HT-29 (cell line): Measurements from ENCODE around the gene UBAC2. TPM values are rescaled to one million over a fixed set of nuclear protein-coding genes. Genes with fewer than 3 reads are reported as not detected.

ENCODE experiments used
- DNase-seq: peaks from one replicate; pipeline ENCODE4 v3.0.0-alpha.2; 2015; ENCODE audit warnings: low spot score
- total RNA-seq: library from RNA; depleted of rRNA; stranded (reverse); fragments of >200 nt; shearing (Covaris generic); gene quantifications from 2 replicates; pipeline ENCODE4 v1.2.3, GENCODE V29; 2014

The UBAC2 gene
- total RNA-seq, 1 experiment from 2014 or later = 73.4 TPM

DNA sequence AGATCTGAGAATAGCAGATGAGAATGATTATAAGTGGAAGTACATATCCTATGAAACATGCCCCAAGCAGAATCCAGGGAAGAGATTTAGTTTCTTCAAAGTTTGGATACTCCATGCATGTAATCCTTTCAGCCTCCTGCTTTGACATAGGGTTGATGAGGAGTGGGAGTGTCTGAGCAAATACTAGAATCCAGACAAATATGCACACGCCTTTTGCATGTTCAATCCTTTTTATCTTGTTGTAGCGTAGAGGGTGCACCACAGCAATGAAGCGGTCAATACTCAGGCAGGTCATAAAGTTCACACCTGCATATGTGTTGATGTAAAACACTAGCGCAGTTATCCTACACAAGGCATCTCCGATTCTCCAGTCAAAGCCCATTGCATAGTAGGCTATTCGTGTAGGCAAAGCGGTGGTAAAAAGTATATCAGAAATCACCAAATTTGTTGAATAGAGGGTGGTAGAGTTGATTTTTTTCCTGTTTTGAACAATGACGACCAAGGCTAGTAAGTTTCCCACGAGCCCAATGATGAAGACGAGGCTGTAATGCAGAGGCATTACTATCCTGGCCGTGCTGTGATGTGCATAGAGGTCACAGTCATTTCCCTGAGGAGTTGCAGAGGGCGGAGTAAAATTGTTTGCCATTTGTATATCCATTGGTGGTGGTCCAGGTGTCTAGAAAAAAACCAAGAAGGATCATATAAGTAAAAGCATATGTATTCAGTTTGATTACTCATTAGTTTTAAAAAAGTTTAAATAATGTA lies 95.0 kb downstream of the UBAC2 start:
- DNase-seq = no peak

DNA sequence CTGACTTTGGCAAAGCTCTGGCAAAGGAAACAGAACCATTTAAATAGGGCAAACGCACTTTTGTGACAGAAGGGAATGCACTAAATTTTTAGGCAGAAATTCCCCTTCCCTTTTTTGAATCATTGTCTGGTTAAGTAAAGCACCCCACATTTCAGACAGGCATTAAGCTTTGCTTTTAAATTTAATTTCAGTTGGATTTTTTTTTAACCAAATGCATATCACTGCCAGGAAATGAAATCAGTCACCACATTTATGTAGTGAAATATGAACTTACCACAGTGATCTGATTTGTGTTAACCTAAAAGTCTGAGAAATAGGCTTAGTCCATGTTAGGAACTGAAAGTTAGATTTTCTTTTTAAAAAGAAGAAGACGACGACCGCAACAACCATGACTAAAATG lies 95.7 kb downstream of the UBAC2 start:
- DNase-seq = no peak

DNA sequence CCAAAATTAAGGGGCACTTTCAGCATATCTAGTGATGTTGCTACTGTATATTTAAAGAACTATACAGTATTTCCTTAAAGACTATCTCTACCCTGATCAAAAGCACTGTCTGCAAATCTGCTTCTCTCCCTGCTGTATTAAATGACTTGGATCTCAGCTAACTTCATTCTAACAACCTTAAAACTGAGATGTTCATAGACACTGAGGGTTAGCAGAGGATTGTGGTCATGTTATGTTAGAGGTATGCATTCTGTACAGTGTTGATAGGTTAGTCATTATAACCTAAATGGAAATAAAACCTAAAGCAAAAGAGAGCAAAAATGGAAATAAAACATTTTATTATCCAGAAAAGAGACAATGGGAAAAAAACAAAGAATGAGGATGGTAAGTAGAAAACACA lies 96.7 kb downstream of the UBAC2 start:
- no peak for DNase-seq

DNA sequence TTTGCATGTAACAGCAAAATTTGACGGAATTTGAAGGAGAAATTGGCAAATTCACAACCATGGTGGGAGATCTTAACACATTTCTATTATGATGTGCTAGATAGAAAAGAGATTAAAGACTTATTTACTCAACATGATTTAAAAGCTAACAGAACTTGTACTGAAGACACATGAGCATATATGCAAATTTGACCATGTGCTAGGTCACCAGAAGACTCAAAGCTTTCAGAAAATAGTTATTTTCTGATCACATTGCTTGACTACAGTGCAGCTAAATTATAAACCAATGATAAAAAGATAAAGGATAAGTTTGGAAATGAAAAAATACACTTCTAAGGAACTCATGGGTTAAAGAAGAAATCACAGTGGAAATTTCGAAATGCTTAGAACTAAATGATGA lies 97.4 kb downstream of the UBAC2 start:
- DNase-seq = no peak

DNA sequence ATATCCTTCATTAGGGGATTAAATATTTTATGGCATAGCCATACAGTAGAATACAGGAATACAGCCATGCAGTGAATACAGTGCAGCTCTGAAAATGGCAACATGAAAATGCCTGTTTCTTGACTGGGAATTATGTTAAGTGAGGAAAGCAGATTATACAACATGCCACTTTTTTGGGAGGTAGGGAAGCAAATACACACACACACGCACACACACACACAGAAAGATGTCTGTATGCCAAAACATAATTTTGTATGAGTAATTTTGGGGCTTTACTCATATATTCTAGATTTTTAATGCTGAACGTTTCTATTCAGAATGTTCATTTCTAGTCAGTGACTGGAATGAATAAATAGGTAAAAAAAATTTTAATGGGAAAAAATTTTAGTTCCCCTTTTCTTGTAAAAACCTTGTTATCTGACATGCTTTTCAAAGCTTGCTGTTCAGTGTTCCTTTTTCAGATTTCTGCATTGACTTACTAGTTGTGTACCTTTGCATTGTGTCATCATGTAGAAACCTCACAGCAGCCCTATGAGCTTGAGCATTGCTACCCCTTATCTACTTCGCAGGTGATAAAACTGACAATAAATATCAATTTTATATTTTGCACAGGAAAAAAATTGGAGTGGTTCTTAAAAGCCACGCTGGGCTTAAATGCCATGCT lies 98.7 kb downstream of the UBAC2 start:
- DNase-seq = no peak

DNA sequence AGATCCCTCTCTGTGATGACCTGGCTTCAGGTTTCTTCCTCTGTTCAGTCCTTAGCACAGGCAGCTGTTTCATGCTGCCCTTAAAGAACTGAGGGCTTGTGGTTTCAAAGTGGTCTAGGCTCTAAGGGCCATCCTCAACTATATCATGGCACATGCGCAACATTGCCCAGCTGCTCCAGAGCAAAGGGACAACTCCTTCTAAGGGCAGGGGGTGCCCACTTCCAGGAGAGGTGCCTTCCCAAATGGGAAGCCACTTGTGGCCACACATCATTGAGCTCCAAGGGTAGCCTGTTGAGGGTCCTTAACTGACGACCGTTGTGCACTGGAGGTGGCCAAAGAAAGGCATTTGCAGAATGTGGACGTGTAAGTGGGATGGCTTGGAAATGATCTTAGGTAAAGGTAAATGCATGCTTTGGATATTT lies 99.3 kb downstream of the UBAC2 start:
- no peak for DNase-seq

DNA sequence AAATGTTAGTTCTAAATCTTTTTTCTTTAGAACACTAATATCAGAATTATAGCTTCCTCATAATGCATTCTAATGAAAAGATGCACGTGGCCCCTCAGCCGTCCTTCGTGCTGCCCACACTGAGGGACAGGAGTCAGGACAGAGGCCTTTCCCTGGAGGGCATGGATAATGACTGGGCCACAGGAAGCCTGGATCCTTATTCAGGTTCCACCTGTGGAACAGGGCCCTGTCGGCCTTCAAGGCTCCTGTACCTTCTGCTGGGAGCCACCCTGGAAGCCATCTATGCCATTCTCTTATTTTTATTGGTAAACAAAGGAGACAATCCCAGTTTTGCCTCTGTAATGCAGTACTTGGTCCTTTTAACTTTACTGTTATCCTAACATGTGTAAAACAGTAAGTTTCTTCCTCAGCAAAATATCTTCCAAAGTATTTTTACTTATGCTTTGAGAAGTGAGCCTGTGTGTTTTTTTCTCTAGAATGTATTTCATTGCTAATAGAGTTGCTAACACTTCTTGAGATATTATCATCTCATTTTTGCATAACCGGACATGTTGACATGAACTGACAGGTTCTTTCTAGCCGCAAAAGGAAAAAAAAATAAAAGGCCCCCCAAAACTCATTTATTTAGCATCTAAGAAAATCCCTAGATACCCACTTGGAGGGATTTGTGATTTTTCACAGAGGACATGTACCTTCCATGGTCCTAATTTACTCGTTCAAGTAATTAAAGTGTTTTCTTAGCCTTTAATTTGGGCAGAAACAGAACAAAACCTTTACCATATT lies 100.6 kb downstream of the UBAC2 start:
- DNase-seq = no peak

DNA sequence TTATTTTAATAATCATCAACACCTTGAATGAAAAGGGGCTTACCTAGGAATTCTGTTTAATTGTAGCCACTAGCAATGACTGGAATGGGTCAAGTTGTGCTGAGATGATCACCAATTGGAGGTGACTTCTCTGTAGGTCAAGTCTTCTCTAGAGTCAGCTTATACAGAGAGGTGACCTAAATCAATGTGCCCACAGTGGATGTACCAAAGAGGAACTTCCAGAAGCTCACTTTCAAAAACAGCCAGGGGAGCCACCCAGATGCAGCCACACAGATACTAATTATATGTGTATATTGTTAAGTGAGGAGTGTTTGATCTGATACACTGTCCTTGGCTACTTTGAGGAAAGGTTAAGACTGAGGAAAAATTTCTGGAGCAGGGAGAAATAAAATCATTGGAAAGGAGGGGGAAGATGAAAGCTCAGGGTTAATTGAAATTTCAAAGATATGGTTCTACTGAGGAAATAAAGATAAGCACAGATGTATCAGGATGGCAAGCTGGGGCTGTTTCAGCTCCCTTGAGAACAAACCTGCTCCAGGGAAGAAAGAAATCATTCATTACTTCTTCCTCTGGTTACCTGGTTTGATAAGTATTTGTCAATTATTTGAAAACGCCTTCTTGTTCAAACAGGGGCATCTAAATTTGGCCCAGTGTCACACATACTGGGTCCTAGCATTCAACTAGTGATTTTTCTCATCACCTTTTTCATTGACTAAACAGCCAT lies 101.4 kb downstream of the UBAC2 start:
- no peak for DNase-seq

DNA sequence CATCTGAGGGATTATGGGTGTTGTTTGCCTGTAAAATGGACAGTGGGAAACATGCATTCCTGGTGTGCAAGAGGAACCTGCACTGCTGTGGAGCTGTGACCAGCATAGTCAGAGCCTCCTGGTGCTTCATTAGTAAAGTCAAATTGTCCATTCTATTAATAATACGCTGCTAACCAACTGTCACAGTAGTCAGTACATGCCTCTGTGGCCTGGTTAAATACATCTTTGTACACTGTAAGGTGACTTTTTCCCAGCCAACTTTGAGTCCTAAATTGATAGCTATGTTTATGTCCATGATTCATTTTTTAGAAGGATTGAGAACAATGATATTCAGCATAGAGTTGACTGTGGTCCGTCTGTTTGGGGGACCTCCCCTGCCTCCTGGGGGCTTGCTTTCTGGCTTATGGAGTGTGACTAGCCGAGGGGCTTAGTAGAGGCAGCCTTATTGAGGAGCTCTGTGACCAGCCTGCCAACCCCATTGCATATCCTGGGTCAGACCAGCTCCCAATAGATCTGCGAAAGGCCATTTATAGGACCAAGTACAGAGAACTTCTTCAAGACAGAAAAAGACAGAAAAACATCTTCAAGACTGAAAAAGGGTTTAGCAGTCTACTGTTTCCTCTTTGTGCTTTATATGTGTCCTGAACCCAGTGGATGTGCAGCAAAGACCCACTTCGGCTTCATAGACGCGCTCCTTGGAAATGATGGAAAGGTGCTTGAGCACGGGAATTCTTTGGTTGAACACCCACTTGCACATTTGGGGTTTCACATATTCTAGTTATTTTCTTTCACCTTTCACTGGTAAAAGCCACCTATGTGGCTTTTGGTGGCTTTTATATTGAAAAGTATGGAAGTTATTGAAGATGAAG lies 102.2 kb downstream of the UBAC2 start:
- DNase-seq = no peak

DNA sequence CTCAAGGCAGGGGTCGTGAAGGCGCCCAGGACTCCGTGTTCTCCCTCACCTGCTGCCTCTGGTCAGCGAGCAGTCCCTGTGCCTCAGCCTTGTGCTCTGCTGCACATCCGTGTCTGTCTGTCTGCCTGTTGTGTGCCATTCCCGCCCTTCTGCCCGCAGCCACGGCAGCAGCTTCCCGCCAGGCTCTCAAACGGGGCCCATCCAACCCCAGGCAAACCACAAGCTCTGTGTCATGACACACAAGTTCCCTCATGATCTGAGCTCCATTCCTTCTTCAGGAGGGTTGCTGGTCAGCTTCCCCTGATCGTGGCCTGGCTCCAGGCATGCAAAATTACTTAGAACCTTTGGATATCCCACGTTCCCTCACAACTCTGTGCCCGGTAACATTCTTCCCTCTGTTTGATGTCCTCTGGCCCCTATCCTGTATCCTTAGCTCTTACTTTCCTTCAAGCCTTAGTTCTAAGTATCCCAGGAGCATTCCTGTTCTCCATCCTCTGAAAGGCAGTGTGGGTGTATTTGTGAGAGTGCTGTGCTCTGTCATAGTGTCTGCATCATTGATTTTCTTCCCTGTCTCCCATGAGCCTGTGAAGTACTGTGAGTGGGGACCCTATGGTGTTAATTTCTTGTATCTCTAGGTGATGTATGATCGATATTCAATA lies 103.3 kb downstream of the UBAC2 start:
- no peak for DNase-seq

DNA sequence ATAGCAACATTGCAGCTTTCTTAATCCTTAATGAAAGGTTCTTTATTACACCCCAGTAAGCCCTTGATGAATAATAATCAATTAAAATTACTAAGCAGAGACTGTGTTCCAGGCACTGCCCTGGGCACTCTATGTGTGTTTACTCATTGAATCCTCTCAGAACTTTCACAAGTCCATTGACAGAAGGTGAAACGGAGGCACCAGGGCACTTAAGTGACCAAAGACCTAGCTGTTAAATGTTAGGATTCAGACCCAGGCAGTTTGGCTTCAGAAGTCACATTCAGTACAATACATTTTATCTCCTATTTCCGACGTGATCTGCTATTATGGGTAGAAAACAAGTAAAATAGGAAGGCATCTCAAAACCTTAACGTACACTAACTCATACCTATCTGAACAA lies 103.9 kb downstream of the UBAC2 start:
- no peak for DNase-seq

DNA sequence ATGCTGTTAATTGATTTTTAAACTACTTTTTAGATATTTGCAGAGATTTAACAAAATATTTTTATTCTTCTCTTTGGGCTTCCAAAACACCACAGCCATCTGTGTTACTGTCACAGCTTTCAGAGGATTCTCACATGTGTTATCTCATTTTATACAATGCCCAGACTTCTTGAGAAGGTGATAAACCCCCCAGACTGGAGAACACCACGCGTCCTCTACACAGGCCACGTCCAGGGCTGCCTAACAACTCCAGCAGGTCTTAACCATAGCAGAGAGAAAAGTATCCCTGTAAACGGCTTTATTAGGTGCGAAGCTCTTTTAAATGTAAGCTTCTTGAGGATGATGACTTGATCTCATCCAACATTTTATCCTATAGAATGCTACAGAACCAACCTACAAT lies 104.5 kb downstream of the UBAC2 start:
- no peak for DNase-seq

DNA sequence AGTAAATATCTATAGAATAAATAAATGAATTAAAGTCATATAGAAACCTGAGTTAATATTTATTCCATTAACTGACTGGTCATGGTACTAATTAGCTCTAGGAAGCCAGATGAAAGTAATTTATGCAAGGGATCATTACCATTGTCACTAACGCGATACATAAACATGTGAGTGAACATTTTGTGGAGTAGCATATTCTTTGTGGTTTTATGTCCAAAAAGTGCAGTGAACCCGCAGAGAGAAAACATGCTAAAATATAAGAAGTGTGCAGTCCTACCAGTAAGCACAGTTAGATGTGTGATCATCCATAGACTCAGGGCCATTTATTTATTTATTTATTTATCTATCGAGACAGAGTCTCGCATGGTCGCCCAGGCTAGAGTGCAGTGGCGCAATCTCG lies 104.9 kb downstream of the UBAC2 start:
- DNase-seq = no peak

DNA sequence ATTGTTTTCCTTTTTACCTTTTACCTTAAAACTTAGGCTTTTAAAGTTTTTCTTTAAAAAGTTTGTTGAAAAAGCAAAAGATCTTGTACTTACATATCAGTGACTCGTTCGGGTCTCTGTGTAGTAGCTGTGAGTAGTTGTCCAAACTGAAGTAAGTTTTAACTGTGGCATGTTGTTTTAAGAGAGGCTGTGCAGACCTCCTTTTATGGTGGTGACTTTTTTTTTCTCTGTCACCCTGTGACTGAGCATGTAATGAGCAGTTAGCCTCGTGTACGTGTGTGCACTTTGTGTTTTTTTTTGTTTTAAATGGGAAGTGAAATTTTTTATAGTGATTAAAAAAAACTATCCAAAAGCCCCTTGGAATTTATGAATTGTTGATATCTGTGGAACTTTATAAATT lies 106.6 kb downstream of the UBAC2 start, which contains the start of gene GPR183:
Gene GPR183, minus strand, starts transcription at position 153 of the 400 bp plus-strand sequence. CDS start 11,254 bp downstream, outside the sequence.
- no peak for DNase-seq

DNA sequence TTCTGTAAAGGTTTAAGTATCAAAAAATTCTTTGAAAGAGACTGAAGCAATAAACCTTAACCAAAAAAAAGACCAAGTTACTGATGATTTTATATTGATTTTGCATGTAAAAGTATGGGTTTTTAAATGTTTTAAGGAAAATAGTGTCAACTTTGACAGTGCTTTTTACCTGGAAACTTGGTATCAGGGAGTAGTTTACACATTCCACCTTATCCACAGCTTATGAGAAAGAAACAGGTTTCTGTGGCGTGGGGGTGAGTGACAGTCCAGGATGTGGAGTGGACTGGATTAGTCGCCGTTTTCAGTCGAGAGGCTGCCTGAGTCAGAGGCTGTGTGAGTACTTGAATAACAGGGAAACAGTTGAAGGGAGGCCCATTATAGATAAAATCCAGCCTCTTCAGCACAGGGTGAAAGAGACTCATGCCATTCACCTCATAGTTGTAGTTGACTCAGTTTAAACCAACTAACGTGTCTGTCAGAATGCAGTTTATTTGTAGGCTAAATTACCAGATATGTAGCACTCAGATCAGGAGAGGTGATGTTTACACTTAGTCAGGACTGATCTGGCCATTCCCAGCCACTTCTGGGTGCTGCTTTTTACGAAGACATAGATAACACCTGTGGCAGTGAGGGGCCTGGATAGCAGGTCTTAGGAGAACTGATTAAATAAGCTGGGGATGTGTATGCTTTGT lies 107.1 kb downstream of the UBAC2 start:
- no peak for DNase-seq

DNA sequence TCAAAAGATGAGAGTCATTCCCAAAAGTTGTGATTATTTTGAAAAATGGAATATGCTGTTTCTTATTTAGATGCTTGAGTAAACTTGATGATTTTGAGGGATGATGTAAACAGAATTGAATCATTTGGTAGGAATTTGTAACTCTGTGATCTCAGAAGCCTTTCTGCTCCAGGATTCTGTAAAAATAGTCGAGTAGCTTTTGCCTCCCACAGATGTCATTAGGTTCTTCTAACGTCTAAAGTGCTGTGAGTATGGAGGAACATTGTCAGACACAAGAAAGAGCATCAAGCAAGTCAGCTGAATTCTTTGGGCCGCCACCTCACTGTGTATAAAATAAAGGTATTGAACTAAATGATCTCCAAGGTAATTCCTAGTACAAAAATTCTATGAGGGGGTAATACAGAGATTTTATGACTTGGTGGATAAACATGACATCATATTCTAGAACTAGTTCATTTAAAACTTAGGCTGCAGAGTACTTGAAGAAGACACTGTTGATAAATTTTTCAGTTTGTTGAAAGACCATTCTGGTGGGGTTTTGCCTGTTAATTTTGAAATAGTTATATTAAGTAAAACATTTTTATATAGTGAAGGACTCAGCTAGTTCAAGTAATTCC lies 107.9 kb downstream of the UBAC2 start:
- DNase-seq = no peak

DNA sequence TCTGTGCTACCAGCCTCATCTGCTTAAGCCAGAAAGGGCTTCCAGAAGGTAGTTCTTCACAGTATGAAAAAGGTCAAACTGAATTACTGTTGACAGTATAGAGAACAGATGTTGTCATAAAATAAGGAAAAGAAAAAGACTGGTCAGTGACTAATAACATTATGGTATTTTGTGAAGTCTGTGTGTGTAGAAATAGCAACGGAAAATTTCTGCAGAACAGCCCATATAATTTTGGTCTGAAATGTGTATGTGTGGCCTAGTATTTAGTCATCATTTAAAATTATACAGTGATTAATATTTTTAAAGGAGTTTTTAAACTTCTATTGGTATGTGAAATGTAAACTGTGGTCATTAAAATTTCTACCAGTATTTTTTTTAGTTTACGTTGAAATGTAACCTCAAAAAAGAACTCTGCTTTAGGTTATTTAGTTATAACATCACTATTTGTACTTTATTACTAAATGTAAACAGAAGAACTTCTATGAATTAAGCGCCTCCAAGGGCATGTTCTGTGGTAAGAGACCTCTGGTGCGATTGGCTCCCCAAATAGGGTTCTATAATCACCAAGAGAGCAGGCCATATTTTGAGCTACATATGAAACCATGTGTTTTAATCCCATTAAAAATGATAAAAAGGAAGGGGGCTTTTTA lies 109.9 kb downstream of the UBAC2 start:
- no peak for DNase-seq

DNA sequence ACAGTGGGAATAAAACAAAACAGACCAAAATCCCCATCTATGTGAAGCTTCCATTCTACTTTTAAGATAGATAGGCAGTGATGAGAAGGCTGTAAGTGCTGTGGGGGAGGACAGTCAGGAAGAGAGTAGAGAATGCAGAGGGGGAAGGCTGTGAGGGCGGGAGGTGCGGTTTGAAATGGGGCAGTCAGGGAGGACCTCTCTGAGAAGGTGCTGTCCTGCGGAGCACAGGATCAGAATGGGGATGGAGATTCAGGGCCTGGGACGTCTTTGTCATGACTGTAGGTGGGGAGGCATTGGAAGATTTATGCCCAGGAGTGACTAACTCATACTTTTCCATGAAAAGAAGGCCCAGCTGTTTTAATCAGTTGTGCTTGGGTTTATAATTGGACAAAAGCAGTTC lies 110.5 kb downstream of the UBAC2 start:
- DNase-seq = no peak
